Measurements from ENCODE around the gene TMEM167A. TPM values are rescaled to one million over a fixed set of nuclear protein-coding genes. Genes with fewer than 3 reads are reported as not detected.

TMEM167A gene, protein sequence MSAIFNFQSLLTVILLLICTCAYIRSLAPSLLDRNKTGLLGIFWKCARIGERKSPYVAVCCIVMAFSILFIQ
- total RNA-seq = 47.7 and 55.5 TPM in 2 replicates

DNA sequence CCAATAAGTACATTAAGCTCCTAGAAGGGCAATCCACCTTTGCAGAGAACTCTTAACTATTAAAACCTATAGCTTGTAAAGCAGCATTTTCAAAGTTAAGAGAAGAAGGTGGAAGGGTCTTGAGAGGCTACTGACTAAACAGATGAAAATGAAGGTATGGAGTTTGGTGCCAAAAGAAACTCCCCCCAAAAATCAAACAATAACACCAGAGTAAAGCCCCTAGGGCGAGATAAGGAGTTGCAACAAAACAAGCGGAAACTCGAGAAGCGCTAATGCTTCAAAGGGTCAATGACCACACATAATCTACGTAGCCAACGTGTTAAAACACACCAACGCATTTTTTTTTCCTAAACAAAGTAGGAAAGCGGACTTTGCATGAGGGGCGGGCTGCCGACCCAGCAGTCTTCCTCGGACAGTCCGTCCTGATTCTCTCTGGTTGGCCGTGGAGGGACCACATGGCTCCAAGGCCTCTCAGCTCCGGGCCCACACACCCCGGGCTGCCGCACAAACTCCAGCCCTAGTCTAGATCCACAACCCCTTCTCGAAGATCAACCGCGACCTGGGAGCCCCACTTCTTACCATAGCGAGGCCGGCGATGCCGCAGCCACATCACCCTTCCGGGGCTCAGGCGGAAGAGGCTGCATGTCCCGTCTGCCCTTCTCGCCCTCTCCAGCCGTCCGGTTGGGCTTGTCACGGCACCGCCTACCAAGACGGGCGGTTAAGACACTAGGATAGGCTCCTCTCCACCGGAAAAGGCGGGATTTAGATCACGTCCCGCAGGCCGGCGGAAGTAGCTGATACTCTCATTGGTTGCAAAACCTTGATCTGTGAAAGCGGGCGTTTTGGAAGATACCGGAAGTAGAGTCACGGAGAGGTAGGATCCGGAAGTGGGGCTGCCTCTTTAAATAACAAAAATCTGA is at the start of gene TMEM167A, which contains the start of gene XRCC4:
TMEM167A (minus strand) TSS at position 653 of the 920 bp plus-strand sequence; CDS start at position 582, 71 bp downstream.
XRCC4 (plus strand) TSS at position 806 of the 920 bp plus-strand sequence. CDS start 27,373 bp downstream, outside the sequence.
- peak; percentile 95 for DNase-seq (ENCODE audit: low read depth, low spot score)

- DNase-seq (ENCODE audit: low read depth, low spot score) = no peak
Measured at GRCh38 chr5:83126501-83126900, 49.3 kb upstream of the TMEM167A start.

DNA sequence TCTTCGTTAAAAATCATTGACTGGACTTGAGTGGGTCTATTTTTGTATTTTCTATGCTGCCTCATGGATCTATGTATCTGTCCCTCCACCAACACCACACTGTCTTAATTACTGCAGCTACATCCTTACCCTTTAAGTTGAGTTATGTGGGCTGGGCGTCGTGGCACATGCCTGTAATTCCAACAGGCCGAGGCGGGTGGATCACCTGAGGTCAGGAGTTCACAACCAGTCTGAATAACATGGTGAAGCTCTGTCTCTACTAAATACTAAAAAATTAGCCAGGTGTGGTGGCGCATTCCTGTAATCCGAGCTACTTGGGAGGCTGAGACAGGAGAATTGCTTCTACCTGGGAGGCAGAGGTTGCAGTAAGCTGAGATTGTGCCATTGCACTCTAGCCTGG is 48.4 kb upstream of the TMEM167A start:
- no peak for DNase-seq (ENCODE audit: low read depth, low spot score)

DNA sequence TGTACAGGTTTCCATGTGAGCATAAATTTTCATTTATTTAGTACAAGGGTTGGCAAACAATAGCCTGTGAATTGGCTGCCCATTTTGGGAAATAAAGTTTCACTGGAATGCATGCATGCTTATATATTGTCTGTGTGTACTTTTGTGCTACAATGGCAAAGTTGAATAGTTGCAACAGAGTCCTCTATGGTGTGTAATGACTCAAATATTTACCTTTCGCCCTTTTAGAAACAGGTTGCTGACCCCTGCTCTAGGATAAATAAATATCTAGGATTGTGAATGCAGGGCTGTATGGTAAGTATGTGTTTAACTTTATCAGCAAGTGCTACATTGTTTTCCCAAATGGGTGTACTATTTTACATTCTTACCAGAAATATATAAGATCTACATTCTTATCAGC is 47.4 kb upstream of the TMEM167A start:
- no peak for DNase-seq (ENCODE audit: low read depth, low spot score)

GRCh38 chr5:83118976-83119375 is 41.8 kb upstream of the TMEM167A start:
- no peak for DNase-seq (ENCODE audit: low read depth, low spot score)

DNA sequence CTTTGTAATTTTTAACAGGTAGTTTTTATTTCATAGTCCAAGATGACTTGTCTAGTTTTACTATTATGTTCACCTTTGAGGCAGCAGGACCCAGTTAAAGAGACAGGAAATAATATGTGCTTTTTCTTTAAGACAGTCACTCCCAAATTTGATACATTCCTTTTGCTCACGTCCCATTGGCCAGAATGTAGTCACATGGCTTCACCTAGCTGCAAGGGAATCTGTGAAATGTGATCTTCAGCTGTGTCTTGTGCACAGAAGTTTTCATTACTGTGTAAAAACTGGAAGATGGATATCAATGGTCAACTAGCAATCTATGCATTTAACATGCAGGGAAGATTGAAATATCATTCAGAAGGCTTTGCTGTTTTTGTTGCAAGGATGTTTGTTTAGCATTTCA is 41.3 kb upstream of the TMEM167A start:
- no peak for DNase-seq (ENCODE audit: low read depth, low spot score)

DNA sequence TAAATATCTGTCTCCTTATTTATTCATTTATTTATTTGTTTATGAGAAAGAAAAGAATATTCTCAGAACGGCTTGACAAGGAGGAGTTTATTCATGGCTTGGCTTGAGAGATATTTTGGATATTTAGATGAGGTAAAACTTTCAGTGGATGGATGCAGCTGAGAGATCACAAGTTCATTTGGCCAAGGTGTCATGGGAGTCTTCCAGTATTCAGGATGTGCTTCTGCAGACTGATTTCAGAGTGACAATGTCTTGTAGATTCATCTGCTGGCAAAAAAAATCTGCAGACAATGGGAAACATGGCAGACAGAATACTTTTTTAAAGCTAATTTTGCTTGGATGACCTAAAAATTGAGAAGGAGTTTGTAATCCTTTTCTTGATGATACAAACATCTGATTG is 38.6 kb upstream of the TMEM167A start:
- no peak for DNase-seq (ENCODE audit: low read depth, low spot score)

DNA sequence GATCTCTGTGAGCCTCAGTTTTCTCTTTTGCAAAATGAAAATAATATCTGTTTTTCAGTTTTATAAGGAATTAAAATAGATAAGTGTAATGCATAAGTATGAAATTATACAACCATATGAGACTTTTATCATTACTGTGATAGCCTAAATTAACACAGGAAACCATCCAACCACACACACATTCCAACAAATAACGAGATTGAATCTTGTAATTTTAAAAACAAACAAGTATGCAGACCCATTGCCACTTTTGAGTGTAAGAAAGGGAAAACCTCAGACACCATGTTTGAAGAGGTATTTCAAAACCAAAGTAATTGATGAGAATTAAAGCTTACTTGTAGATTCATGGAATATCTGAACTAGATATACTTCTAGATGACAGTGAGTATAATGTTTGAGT is 32.2 kb upstream of the TMEM167A start:
- no peak for DNase-seq (ENCODE audit: low read depth, low spot score)

DNA sequence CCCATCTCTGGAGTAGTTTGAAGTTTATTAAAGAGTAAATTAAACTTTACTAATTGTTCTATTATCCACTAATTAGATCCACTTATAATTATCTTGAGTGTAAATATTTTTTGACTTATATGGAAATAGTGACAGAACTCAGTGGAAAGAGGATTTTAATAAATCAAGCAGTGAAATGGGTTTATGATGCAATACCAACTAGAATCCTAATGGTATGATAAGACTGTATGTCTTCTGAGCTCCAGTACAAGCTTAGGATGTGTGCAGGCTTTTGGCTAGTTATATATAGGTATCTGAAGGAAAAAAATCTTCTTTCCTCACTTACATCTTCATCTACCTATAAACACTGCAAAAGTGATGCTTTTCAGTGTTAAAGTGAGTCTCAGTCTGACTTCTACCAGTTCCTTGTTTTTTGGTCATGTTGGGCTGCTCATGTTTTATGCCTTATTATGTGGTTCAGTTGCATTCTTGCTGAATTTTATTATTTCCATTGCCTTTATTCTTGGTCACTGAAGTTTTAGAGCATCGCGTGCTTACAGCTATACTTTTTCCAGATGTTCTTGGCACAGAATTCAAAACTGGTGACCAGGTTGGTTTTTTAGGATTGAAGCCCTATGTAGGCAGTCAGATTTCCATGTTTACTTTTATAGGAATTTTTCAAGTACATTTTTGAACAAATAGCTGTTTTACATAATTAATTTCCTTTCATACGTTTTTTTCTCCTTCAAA is 30.7 kb upstream of the TMEM167A start:
- no peak for DNase-seq (ENCODE audit: low read depth, low spot score)

GRCh38 chr5:83104021-83104420 is 26.8 kb upstream of the TMEM167A start:
- DNase-seq (ENCODE audit: low read depth, low spot score) = no peak

DNA sequence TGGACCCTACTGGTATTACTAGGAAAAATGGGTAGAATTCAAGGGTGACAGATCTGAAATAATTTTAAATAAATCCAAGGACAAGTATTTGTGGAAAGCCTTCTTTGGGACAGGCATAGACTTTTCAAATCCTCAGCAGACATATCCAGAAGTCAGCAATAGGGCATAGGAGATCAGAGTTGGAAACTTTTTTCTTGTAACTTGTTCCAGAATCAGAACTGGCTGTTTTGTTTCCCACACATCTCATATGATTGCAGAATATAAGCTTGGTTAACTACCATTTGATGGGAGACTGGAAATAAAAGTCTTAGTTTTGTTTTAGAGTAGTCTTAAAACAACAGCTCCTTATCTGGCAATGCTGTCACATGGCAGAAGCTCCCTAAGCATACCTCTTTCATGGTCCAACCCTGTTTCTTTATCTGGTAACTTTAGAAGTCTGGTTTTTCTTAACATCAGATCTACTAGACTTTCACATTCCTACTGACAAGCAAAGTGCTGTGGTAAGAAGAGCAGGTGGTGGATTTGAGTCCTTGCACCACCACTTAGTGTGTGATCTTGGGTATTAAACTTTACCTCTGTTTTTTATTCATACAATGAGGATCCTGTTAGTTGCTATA is 25.3 kb upstream of the TMEM167A start:
- no peak for DNase-seq (ENCODE audit: low read depth, low spot score)

- DNase-seq (ENCODE audit: low read depth, low spot score) = no peak
Measured at GRCh38 chr5:83101514-83101913, 24.3 kb upstream of the TMEM167A start.

- no peak for DNase-seq (ENCODE audit: low read depth, low spot score)
Measured at GRCh38 chr5:83099445-83099844, 22.3 kb upstream of the TMEM167A start.

GRCh38 chr5:83099001-83099400 is 21.8 kb upstream of the TMEM167A start:
- DNase-seq (ENCODE audit: low read depth, low spot score) = no peak

DNA sequence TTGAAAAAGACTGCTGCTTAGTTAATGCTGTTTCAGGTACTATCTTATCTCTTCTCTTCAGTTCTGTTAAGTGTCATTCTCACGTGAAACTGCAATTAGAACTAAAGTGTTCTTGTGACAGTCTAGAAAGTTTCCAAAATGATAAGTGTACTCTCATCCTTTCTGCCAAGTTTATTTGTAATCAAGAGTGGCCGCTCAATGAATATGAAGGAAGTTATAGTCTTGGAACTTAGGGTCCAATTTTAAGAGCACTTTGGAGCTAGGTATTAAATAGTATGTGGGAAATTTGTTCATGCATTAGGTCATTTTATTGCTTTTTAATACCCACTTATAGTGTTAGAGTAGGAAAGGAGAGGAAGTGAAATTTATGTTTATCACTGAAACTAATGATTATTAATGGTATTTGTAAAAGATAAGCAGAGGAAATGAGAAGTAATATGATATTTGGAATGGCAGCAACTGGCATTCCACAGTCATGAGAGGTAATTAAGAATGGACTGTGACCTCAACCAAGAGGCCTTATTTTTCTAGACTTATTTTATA is 20.6 kb upstream of the TMEM167A start:
- DNase-seq (ENCODE audit: low read depth, low spot score) = peak; percentile 30

- DNase-seq (ENCODE audit: low read depth, low spot score) = no peak
Measured at GRCh38 chr5:83096660-83097339, 19.6 kb upstream of the TMEM167A start.

GRCh38 chr5:83095957-83096539 is 18.9 kb upstream of the TMEM167A start:
- DNase-seq (ENCODE audit: low read depth, low spot score) = peak; percentile 19

DNA sequence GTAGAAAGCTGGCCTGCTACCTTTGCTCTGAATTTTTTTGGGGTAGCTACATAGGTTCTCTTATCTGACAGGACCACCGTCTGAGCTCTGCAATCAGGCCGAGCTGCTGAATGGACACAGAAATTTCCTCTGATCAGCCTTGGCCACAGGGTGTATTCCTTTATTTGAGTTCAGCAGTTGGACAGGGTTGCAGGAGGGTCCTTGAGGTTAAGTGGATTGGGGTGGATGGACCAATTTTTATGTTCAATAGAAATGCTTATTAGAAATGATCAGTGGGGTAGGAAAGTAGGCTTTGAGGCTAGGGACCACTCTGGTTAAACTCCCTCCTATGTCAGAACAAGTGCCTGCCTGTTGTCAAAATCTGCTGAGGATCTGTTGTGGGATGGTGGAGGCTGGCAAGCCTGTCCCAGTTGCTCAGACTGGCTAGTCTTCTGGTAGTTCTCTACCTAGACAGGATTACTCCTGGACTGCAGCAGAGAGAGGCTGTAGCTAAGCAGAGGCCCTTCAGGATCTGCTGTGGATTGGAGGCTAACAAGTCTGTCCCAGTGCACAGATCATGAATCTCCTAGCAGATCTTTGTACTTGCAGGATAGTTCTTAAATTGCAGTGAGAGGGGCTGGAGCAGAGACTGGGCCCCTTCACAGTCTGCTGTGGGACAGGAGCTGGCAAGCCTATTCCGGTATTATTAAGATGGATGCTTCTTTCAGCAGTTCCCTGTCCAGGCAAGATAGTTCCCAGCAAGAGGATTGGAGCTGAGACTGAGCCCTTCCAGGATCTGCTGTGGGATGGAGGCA is 18.2 kb upstream of the TMEM167A start:
- DNase-seq (ENCODE audit: low read depth, low spot score) = no peak

DNA sequence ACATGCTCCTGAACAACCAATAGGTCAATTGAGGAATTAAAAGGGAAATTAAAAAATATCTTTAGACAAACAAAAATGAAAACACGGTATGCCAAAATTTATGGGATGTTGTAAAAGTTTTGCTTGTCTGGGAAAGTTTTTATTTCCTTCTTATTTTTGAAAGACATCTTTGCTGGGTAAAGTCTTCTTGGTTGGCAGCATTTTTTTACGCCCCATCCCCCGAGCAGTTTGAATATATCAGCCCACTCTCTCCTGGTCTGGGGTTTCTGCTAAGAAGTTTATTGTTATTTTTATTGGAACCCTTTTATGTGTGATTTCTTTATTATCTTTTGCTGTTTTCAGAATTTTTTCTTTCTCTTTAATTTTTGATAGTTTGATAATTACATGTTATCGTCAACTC is 16.5 kb upstream of the TMEM167A start:
- no peak for DNase-seq (ENCODE audit: low read depth, low spot score)

GRCh38 chr5:83092619-83093018 is 15.4 kb upstream of the TMEM167A start:
- no peak for DNase-seq (ENCODE audit: low read depth, low spot score)

Data from pulmonary artery endothelial cell (primary cell).